Cardiac atrium fibroblast (primary cell): ENCODE data around the gene SH3D21. TPM values are rescaled to one million over a fixed set of nuclear protein-coding genes. Genes with fewer than 3 reads are reported as not detected.

Source experiments
- total RNA-seq: library from RNA; depleted of rRNA; stranded (reverse); fragments of >200 nt; gene quantifications from 2 replicates; pipeline ENCODE4 v1.2.3, GENCODE V29; 2015

The SH3D21 gene
- 3.6 and 4.7 TPM in 2 replicates for total RNA-seq

DNA sequence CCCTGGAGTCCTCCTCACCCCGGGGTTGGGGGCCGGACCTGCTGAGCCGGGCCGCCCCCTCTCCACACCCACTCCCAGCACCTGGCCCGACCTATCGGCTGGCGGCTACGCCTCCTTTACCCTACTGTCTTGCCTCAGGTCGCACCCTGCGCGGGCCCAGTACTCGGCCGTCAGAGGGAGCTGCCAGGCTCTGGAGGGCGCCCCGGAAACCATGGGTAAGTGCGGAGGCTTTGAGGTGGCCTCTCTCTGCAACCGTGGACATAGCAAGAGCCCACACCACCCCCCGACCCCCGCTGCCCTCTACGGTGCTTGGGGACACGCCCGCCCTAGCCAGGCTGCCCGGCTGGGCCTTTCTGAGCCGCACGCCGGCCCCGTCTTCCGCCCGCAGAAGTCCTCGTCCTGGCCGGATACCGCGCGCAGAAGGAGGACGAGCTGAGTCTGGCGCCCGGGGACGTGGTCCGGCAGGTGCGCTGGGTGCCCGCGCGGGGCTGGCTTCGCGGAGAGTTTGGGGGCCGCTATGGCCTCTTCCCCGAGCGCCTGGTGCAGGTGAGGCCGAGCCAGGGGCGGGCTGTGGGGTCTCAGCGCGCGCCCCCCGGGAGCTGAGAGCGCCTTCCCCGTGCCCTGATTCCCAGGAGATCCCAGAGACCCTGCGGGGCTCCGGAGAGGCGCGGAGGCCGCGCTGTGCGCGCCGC, at the start of gene SH3D21:
SH3D21 (plus strand) TSS at position 159 of the 692 bp plus-strand sequence; CDS start at position 212, 53 bp downstream.

GRCh38 chr1:36323636-36324352, 17.6 kb downstream of the SH3D21 start, which contains the start of gene EVA1B:
Gene EVA1B, minus strand, starts transcription at chr1:36323645. Its CDS starts 608 bp downstream, at chr1:36323037.

Other genes starting within 250 kb of the SH3D21 start
- 0.90 TPM in 1 of 2 replicates, not detected in the other for gene TEKT2, start 222.3 kb upstream of the SH3D21 start, total RNA-seq
- gene ADPRS, start 217.5 kb upstream of the SH3D21 start, total RNA-seq, result 36.1 and 40.6 TPM in 2 replicates
- gene COL8A2, start 181.1 kb upstream of the SH3D21 start, total RNA-seq, result 1.4 and 1.5 TPM in 2 replicates
- 74.9 and 95.9 TPM in 2 replicates for gene TRAPPC3, start 156.9 kb upstream of the SH3D21 start, total RNA-seq
- 117 and 192 TPM in 2 replicates for gene MAP7D1, start 150.2 kb upstream of the SH3D21 start, total RNA-seq
- gene THRAP3, start 81.9 kb upstream of the SH3D21 start, total RNA-seq, result 58.3 and 69.5 TPM in 2 replicates
- 209 and 221 TPM in 2 replicates for gene EVA1B, start 17.3 kb downstream of the SH3D21 start, total RNA-seq
- gene STK40, start 79.6 kb downstream of the SH3D21 start, total RNA-seq, result 14.3 and 41.7 TPM in 2 replicates
- gene LSM10, start 91.5 kb downstream of the SH3D21 start, total RNA-seq, result 24.7 and 47.8 TPM in 2 replicates
- 3.2 and 8.3 TPM in 2 replicates for gene OSCP1, start 144.1 kb downstream of the SH3D21 start, total RNA-seq
- 61.2 and 63.3 TPM in 2 replicates for gene MRPS15, start 158.0 kb downstream of the SH3D21 start, total RNA-seq
- under 0.01 TPM in 1 of 2 replicates, not detected in the other for gene CSF3R, start 176.5 kb downstream of the SH3D21 start, total RNA-seq